ENCODE measurements around the gene SEMA3C.

SEMA3C gene

DNA sequence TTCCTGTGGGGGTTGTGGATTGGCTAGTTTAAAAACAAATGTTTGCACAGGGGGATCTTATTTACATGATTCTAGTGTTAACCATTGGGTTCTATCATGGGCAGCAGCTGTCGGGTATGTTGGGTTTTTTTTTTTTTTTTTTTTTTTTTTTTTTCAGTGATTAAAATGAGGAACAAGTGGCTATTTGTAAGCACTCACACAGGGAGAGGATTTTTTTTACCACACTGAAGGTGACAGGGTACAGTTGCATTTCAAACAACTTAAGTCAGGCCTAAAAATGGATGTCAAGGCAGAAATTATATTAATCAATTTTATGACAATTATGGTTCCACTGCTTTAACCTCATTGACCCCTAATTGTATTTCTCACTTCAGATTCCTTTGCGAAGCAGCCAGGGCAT is 187.6 kb downstream of the SEMA3C start:
- DNase-seq: no peak

DNA sequence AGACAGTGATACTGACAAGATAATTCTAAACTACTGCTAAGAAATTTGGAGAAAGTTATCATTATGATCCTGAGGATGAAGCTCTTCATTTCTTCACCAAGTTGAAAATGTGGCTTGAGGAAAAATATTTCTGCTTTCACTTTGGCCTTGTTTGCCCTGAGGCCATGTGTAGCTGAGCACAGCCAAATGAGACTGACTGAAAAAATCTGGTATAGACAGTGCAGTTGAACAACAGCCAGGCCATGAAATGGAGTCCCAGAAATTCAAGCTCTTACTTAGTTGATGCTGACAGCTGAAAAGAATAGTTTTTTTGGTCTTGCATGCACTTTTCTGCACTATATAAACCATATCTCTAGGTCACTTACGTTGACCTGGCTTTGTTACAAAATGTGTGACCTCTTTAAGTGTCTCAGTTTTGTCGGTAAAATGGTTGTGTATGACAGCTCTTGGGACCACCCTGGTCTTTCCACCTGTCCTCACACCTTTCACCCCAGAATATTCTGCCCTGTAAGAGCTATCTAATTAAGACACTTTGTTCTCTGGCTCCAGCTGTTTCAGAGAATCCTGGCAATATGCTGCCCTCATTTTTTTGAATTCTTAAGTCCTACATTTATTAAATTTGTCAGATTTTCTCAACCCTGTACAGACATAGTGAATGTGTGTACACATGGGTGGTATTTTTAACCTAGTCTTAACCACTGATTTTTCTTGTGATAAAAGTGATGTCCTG is 189.1 kb downstream of the SEMA3C start:
- DNase-seq: no peak

DNA sequence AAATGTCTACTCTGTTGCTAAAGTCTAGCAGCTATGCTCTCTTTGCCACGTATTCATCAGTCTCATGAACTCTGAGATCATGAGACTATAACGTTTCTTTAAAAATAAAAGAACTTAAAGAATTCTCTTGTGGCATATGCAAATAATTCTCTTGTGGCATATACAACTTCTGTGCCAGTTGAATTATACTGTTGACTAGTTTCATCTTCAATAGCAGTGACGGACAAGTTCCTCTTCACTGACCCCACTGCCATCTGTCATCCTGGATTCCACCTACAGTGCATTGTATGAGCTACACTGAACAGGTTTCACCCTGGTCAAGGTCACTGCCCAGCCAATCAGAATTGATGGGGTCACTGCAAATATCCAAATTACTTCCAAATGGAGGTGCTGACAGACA is 192.2 kb downstream of the SEMA3C start:
- DNase-seq: no peak

DNA sequence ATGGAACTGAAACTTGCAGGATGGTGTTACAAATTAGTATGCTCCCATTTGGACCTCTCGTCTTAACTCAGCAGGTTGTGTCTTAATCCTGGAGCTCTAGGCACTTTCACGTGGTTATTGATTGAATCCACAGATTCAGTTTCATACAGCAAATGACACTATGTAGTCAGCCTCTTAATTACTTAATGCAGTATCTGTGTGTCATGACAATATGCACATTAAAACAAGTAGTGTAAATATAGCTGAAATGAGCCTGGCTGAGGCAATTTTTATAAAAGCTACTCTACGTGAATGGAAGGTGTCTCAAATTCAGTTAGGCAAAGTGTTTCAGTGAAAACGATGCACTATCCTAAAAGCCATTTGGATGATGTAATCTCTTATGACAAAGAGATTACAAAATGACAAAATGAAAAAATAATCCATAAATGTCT is 193.7 kb downstream of the SEMA3C start:
- peak; percentile 16 for DNase-seq

DNA sequence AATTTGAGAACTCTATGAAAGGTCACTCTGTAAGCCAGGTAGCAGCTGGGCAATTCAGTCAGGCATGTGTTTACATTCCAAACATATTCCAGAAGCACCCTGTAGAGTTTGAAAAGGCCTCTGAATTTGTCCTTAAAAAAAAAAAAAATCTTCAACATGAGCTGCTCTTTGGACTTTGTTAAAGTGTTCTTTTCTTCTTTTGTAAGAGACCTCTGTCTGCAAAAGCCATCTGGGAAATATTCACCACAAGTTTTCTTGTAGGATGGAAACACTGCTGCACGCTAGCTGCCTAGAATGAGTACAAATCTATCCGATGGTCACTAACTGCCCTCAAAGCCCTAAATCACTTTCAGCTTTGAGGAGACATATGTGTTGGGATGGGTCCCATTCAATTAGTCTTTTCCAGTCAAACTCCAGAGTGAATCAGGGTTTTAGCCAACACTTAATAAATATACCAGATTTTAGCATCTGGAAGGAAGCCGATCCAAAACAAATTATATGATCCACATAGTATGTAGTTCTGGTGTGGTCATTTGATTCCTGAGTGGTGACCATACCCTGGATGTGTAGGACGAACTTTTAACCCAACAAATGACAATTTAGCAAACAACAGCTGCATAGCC is 194.5 kb downstream of the SEMA3C start:
- DNase-seq: no peak

DNA sequence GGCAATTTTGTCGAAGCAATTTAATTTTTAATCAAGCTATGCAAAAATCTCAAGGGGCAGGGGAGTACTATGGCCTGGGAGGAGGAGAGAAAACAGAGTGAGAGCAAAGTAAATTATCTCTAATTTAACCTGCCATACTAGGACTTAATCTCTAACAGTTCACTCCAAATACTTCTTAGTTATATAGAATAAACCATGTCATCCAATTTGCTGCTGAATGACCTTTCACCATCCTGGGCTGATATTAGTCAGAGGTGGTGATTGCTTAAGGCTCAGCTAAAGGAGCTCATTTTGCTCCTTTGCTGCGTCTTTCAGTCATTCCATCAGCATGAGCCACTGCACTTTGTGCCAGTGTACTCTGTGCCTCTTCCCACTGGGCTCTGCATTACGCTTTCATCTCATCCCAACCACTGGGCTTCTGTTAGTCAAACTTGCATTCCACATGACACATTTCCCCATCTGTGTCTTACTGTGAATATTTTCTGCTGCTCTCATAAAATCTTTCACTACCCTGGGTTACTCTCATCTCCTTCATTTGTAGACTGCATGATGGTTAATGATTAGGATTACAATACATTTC is 196.1 kb downstream of the SEMA3C start:
- no peak for DNase-seq

DNA sequence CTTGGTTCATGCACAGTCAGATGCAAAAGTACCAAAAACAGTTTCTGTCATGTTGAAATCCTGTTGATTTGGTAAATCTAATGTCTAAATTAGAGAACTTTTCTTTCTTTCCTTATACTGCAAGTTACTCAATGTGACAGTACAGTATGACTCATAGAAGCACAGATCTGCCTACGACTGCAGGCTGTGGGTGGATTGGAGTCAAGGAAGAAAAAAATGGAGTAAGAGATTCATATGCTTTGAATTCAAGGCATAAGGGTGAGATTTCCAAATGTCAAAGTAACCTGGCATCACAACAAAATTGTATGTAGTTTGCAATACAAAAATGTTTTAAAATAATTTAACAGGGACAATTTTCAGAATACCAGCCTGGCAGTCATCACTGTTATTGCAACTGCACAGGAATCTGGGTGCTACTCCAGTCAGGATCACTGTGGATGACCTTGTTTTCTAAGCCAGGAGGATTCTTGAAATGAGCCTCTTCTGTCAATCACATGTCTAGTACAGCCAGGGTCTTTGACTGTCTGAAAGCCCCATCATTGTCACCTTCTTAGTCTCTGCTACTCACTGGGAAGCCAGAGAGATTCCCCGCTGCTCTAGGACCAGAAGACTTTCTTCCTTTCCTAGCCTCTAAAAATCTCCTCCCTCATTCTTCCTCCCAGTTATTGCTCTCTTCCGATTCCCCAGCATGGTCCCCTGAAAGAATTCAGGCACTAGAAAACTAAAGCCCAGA is 196.8 kb downstream of the SEMA3C start:
- no peak for DNase-seq

DNA sequence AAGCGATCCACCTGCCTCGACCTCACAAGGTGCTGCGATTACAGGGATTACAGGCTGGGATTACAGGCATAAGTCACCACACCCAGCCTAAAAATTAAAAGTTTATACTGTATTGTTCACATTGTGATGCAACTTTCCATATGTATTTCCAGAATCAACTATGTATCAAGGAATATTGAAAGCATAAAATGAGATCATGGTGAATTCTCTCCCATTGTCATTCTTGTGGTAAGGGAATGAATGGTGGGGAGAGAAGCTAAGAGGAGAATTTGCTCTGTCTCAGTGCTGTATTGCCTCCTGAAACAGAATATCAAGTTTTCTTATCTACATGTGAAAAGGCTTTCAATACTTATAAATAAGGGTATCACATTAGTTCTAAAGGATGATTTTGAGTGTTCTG is 198.7 kb downstream of the SEMA3C start:
- DNase-seq: no peak

DNA sequence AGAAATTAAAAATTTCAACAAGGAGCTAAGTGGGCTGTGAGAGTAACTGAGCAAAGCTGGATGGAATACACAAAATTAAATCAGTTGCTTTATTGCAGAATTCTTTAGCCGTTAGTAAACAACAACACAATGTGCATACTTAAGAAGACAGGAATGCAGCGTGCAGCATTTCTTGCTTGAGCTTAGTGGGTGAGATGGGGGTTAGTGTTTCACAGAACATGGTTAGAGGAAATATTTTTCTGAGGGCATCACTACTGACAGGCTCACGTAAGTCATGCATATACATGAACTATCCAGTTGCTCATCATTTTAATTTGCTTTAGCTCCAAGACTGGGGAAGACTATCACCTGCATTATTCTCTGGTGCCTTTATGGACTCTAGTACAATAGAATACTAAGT is 199.6 kb downstream of the SEMA3C start:
- no peak for DNase-seq

DNA sequence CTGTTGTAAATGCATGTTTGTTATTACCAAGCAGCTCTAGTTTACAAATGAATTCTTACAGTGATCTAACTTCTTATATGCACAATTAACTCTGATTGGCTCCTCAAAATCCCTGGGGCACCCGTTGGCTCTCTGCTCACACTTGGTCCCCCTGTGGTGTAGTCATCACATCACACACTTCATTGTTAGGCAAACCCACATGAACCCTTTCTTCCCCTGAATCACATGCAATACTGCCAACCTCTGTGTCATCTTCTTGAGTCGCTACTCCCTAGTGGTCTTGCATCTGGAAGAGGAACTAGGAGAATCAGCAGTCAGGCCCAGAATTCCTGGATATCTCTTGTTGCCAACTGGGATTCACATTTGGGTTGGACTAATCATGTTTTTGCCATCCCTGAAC is 207.3 kb downstream of the SEMA3C start:
- no peak for DNase-seq

DNA sequence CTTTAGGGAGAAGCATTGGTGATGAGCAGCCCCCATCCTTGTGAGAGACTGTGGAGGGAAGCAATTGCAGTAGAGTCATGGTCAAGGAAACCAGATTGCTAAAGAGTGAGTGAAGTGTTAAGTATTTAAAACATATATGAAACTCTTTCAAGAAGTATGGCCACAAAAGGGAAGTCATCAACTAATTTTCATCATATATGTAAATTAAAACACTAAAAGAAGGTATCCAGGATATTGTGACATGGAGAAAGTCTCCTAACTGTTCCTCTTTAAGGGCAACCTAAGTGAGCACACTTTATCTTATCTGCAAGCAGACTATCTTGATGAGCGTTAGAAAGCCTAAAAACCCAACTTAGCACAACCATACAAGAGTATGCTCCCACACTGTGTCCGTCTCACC is 210.7 kb downstream of the SEMA3C start:
- DNase-seq: no peak

DNA sequence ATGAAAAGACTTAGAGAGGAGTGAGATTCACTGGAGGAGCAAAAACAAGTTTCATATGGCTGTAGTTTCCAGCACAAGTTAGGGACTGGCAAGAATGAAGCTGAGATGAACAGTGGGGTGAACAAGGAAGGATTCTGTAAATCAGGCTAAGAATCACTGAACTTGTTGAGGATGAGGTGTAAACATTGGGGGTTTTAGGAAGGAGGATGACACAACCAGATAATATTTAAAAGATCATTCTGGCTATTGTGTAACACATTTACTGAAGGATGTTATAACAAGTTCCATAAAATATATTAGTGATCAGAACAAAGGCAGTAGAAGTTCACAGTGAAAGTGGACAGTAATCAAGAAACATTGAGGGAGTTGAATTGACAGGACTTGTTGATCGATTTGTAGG is 211.5 kb downstream of the SEMA3C start:
- no peak for DNase-seq

DNA sequence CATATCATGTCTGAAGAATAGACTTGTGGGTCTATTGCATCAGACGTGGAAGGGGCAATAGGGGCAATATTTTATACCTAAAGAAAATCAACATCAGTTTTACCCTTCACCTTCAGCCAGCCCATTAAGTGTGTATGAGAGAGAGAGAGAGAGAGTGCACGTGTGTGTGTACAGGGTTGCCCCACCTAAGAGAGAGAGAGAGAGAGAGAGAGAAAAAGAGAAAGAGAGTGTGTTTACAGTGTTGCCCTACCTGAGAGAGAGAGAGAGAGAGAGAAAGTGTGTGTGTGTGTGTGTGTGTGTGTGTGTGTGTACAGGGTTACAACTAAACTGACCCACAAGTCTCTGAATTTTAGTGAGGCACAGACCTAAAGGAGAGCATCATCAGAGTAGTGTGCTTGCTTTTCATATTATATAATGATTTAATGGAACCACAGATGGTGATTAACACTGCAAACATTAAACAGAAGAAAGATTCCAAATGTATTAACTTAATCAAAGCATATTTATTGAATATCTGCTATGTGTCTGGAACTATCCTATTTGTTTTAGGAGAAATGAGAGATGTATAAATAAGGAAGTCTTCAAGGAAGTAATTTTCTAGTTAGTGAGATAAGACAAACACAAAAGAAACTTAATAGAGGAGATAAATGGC is 213.6 kb downstream of the SEMA3C start:
- DNase-seq: no peak

DNA sequence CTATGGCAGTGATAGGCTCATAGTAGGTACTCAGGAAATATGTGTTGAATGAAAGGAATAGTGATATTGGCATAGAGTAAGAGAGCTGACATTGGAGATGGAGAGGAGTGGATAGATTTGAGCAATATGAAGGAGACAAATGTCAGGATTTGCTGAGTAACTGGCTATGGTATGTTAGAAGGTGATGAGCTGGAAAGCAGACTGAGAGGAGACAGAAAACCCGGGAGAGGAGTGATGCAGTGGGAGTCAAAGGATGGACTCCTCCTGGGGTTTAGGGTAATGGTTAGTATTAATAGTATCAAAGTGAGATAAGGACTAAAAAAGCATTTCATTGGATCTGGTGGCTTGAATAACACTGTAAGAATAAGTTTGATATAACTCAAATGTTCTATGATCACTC is 215.6 kb downstream of the SEMA3C start:
- DNase-seq: no peak

DNA sequence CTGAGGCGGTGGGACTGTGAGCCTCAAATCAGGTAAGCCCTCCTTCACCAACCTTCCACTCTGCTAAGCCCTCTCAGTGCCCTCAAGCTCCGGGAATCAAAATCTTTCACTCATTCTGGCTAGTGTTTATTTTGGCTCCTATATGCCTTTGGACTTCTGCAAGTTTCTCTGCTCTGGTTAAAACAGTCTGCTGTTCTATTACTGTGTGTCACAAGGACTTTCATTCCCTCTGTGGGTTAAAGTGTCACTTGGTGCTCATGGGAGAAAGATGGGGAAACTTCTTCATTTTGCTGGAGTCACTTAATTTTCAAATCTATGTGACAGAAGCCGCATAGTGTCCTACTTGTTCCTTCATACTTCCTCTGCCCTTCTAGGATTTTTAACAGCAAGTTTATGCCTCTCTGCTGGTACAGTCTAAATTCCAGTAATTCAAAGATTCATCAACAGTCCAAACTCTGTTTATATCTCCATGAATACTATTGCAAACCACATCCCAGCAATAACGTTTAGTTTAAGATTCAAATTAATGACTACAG is 219.1 kb downstream of the SEMA3C start:
- no peak for DNase-seq

DNA sequence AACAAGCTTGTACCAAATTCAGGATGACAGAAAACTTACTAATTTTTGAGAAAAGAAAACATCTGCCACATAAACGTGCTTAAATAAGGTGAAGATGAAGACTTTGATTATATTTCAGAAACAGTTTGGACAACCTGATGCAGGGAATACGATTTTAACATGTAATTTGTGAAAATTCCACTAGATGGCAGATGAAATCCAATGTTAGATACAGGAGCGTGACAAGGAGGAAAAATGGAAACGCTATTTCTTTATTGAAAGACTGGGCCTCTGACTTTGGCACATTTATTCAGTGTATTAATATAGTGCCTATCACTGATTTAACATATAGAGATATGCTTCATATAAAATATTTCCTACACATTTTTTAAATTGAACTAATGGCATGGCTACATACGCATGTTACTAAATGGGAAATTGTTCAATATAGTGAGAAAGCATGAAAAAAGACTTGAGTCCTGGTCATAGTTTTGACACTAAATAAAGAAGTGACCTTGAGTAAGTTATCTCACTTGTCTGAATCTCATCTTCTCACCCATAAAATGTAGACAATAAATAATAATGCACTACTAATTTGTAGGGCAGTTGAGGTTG is 219.7 kb downstream of the SEMA3C start:
- peak; percentile 51 for DNase-seq

Data from NCI-H748 treated with DMSO at 0.1 percent for 48 hours (cell line).